DMS53 treated with DMSO at 0.1 percent for 48 hours (cell line): ENCODE measurements around the gene ZBTB3.
"Not testable (repeated sequence)": the region's sequence is repeated elsewhere in the genome, so short reads cannot be mapped to it uniquely, and the experiment has no call there.

ENCODE experiments used
- DNase-seq: peaks from one replicate; lab custom pipeline; 2025; ENCODE audit not compliant: unreplicated experiment; lab: John Stamatoyannopoulos, UW

Gene ZBTB3

GRCh38 chr11:62757846-62758788, 4.2 kb upstream of the ZBTB3 start:
- no peak for DNase-seq

DNA sequence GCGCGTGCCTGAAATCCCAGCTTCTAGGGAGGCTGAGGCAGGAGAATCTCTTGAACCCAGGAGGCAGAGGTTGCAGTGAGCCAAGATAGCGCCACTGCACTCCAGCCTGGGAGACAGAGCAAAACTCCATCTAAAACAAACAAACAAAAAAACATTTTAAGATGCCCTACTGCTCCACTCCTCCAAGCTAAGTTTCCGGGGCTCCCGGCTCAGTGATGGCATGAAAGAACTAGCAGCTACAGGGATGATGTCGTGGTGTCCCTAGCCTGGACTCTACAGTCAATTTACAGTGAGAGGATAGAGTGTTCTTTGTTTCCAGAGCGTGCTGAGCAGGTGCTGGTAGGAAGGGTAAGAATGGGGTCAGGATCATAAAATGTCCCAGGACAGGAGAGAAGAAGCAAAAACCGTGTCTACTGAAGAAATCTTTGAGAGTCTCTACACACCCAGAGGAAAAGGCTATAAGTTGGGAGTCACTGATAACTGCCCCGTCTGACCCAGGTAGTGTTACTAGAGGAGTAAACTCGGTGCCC, 1.2 kb upstream of the ZBTB3 start:
- no peak for DNase-seq

DNA sequence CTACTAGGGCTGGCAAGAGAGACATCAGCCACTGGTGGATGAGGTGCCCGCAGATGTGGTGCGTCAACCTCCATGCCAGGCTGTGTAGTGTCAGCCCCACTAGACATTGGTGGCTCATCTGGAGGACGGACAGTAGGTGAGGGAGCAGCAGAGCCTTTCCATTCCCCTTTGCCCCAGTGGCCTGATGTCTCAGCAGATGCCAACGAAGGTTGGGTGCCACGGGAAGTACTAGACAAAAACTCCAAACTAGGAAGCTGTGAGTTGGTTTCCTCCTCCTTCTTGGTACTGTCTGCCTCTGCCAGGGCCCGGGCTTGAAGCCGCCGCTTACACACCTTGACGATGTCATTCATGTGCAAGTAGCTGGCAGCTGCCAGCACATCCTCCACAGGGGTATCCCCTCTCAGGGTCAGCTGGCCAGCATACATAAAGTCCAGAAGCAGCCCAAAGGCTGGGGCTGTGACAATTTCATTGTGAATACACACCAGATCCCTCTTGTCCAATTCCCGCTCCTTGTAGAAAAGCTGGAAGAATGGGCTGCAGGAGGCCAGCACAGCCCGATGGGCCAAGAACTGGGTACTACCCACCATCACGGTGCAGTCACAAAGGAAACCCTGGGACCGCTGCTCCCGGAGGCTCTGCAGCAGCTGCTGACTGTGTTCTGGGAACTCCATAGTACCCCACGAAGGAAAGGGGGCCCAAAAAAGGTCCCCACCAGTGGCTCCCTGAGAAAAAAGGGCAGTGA, 795 bp downstream of the ZBTB3 start:
- DNase-seq: no peak

GRCh38 chr11:62752177-62752785, 1.7 kb downstream of the ZBTB3 start:
- DNase-seq: no peak

DNA sequence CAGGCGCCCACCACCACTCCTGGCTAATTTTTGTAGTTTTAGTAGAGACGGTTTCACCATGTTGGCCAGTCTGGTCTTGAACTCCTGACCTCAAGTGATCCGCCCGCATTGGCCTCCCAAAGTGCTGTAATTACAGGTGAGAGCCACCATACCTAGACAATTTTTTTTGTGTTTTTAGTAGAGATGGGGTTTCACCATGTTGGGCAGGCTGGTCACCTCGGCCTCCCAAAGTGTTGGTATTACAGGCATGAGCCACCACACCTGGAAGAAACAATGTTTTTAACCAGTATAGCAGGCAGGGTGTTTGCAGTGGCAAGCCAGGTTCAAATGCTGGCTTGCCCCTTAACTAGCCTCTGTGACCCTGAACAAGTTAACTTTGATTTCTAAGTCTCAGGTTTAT, 4.0 kb downstream of the ZBTB3 start:
- DNase-seq: not testable (repeated sequence)

- DNase-seq: no peak
These were observed 6.3 kb downstream of the ZBTB3 start for GRCh38 chr11:62747475-62748160.

GRCh38 chr11:62737196-62737595, 16.8 kb downstream of the ZBTB3 start:
- no peak for DNase-seq

DNA sequence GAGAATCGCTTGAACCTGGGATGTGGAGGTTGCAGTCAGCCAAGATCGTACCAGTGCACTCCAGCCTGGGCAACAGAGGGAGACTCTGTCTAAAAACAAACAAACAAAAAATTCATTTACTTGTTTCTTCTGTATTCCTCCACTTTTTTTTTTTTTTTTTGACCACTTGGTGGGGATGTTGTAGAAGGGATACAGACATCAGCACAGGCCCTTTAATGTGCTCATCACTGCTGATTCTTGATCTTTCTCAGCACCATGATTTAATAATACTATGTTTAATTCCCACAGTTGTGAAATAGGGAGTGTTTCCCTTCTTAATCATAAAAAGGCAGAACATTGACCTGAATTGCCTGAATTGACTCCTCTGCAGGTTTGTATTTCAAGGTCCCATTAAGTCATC, 21.1 kb downstream of the ZBTB3 start:
- no peak for DNase-seq

DNA sequence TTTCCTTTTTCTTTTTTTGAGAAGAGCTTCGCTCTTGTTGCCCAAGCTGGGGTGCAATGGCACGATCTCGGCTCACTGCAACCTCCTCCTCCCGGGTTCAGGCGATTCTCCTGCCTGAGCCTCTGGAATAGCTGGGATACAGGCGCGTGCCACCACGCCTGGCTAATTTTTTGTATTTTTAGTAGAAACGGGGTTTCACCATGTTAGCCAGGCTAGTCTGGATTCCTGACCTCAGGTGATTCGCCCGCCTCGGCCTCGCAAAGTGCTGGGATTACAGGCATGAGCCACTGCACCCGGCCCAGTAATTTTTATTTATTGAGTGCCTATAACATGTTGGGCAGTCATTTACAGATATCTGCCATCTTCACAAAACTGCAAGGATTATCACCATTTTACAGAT, 23.9 kb downstream of the ZBTB3 start:
- not testable (repeated sequence) for DNase-seq

- DNase-seq: peak; percentile 83
These were observed 25.6 kb downstream of the ZBTB3 start, which contains the start of gene TTC9C for GRCh38 chr11:62728171-62728988. TSS of gene TTC9C (plus strand) at chr11:62728486. CDS start at chr11:62728849, 363 bp downstream.

DNA sequence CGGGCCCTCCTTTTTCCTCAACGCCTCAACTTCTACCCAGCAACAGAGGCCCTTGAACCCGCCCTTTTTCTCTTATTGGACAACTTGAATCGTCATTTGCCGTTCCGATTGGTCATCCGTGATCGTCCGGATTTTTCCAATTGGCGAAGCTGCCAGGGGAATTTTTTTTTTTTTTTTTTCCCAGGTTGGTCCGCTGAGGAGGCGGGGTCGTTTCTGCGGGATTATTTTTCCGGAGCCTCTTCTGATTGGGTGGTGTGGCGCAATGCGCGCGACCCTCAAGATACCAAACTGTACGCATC, 26.1 kb downstream of the ZBTB3 start:
- DNase-seq: peak; percentile 96

- peak; percentile 97 for DNase-seq
These were observed 26.6 kb downstream of the ZBTB3 start, which contains the start of gene HNRNPUL2 for GRCh38 chr11:62727165-62727871. TSS of gene HNRNPUL2 (minus strand) at chr11:62727457. CDS start at chr11:62727156, 301 bp downstream.

DNA sequence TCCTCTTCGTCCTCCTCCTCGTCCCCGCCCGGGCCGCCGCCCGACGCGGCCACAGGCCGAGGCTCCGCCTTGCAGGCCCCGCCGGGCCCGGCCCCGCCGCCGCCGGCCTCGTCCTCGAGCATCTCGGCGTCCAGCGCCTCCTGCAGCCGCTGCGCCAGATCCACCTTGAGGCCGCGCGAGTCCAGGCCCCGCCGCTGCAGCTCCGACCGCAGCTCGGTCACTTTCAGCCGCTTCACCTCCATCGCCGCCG, 27.1 kb downstream of the ZBTB3 start:
- DNase-seq: no peak

GRCh38 chr11:62726156-62726914, 27.6 kb downstream of the ZBTB3 start:
- DNase-seq: no peak

DNA sequence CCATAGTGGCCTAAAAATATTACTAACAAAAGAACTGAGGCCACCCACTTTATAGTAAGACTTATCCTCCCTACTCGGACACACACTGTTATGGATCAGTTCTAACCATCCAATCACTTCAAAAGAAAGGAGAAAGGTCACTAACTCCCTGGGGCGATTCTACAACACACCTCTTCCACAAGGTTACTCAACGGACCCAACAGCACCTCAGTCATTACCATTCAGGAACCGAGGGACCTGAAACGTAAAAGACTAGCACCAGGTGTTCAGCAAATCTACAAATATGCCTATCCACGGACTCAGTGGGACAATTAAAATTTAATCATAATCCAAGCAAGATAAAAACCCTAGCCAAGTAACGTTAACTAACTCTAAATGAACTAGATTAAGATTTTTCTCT, 28.3 kb downstream of the ZBTB3 start:
- no peak for DNase-seq

GRCh38 chr11:62724171-62724570, 29.8 kb downstream of the ZBTB3 start:
- no peak for DNase-seq

DNA sequence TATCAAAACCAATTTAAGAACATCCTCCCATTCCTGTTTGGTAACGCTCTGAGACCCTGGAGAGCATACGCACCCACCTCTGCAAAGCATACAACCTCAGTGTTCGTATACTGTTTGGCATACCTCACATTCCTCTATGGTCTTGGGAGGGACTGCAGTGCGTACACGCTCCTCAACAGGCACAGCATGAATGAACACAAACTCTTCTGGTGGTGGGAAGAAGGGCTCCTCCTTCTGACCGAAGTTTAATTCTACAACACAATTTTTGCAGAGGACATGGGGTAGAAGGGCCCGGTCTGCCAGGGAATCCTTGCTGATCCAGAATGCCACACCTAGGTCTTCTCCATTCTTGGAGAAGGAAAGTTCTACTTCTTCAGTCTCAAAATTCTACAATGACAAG, 32.0 kb downstream of the ZBTB3 start:
- DNase-seq: no peak

DNA sequence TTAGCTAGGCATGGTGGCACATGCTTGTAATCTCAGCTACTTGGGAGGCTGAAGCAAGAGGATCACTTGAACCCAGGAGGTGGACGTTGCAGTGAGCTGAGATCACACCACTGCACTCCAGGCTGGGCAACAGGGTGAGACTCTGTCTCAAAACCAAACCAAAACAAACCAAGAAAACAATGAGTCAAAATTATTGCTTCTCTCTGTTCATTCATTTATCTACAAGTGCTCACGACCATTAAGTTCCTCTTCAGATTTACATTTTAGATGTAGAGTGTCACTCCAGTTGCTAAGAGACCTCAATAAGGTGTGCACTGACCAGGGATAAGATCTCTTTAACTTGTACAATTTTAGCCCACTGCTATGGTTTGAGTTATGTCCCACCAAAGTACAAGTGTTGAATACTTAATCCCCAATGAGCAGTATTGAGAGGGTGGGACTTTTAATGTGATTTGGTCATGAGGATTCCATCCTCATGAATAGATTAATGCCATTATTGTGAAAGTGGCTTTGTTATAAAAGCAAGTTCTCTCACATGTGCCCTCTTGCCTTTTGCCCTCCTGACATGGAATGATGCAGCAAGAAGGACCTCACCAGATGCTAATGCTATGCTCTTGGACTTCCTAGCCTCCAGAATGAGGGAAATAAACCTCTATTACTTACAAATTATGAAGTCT, 34.5 kb downstream of the ZBTB3 start:
- no peak for DNase-seq
